HepG2 (cell line): ENCODE data around the gene MFRP. TPM values are rescaled to one million over a fixed set of nuclear protein-coding genes. Genes with fewer than 3 reads are reported as not detected.

Experiments
- ARID2 ChIP-seq: sonication (generic); formaldehyde crosslinking; IDR thresholded peaks from 2 replicates; pipeline ENCODE4 v1.8.1; 2022; ENCODE audit warnings: mild to moderate bottlenecking, missing genetic modification reagents, borderline replicate concordance
- ARID4A ChIP-seq: sonication (generic); formaldehyde crosslinking; IDR thresholded peaks from 2 replicates; pipeline ENCODE4 v1.5.0; 2020; ENCODE audit warnings: mild to moderate bottlenecking, missing genetic modification reagents, borderline replicate concordance
- BCL6 ChIP-seq: IDR thresholded peaks from 2 replicates; pipeline ENCODE4 v1.6.1; 2016; ENCODE audit warnings: missing genetic modification reagents, missing compliant biosample characterization
- CREBL2 ChIP-seq: sonication (generic); formaldehyde crosslinking; IDR thresholded peaks from 2 replicates; pipeline ENCODE4 v1.8.1; 2023; ENCODE audit warnings: missing genetic modification reagents, mild to moderate bottlenecking, borderline replicate concordance
- FOXC1 ChIP-seq: sonication (generic); formaldehyde crosslinking; IDR thresholded peaks from 2 replicates; pipeline ENCODE4 v1.8.0; 2022; ENCODE audit warnings: mild to moderate bottlenecking, missing genetic modification reagents, borderline replicate concordance
- GLMP ChIP-seq: sonication (generic); formaldehyde crosslinking; IDR thresholded peaks from 2 replicates; pipeline ENCODE4 v1.9.0; 2021; ENCODE audit warnings: missing genetic modification reagents, mild to moderate bottlenecking, borderline replicate concordance
- KAT2B ChIP-seq: fragments of 150-350 bp; IDR thresholded peaks from 2 replicates; pipeline ENCODE4 v1.6.1; 2014; ENCODE audit warnings: low read depth, low read length, borderline replicate concordance
- NFYC ChIP-seq: IDR thresholded peaks from 2 replicates; pipeline ENCODE4 v1.6.1; 2016; ENCODE audit warnings: missing genetic modification reagents, missing compliant biosample characterization
- POLR2G ChIP-seq: fragments of 200-400 bp; formaldehyde crosslinking; IDR thresholded peaks from 2 replicates; pipeline ENCODE4 v1.6.1; 2018; ENCODE audit warnings: mild to moderate bottlenecking, low read depth, low read length, moderate library complexity
- UBTF ChIP-seq: sonication (generic); formaldehyde crosslinking; IDR thresholded peaks from 2 replicates; pipeline ENCODE4 v1.4.0; 2020; ENCODE audit warnings: mild to moderate bottlenecking, missing genetic modification reagents
- ZBTB20 ChIP-seq: sonication (generic); formaldehyde crosslinking; IDR thresholded peaks from 2 replicates; pipeline ENCODE4 v1.8.1; 2023; ENCODE audit warnings: missing genetic modification reagents, low read depth, mild to moderate bottlenecking, borderline replicate concordance
- ZBTB34 ChIP-seq: sonication (generic); formaldehyde crosslinking; IDR thresholded peaks from 2 replicates; pipeline ENCODE4 v1.8.0; 2022; ENCODE audit warnings: mild to moderate bottlenecking, missing genetic modification reagents
- ZBTB42 ChIP-seq: sonication (generic); formaldehyde crosslinking; IDR thresholded peaks from 2 replicates; pipeline ENCODE4 v1.5.0; 2020; ENCODE audit warnings: mild to moderate bottlenecking, missing genetic modification reagents
- ZFP36L1 ChIP-seq: sonication (generic); formaldehyde crosslinking; IDR thresholded peaks from 2 replicates; pipeline ENCODE4 v1.8.0; 2022; ENCODE audit warnings: mild to moderate bottlenecking, missing genetic modification reagents, moderate library complexity
- ZFP91 ChIP-seq: sonication (generic); formaldehyde crosslinking; IDR thresholded peaks from 2 replicates; pipeline ENCODE4 v1.9.0; 2022; ENCODE audit warnings: missing genetic modification reagents, mild to moderate bottlenecking, borderline replicate concordance
- ZKSCAN8 ChIP-seq: IDR thresholded peaks from 2 replicates; pipeline ENCODE4 v1.6.1; 2016; ENCODE audit warnings: borderline replicate concordance, missing genetic modification reagents, missing compliant biosample characterization
- ZNF232 ChIP-seq: sonication (generic); formaldehyde crosslinking; IDR thresholded peaks from 2 replicates; pipeline ENCODE4 v1.4.0; 2020; ENCODE audit warnings: missing genetic modification reagents, borderline replicate concordance
- ZNF572 ChIP-seq: sonication (generic); formaldehyde crosslinking; IDR thresholded peaks from 2 replicates; pipeline ENCODE4 v1.5.1; 2020; ENCODE audit warnings: mild to moderate bottlenecking, missing genetic modification reagents
- polyA plus RNA-seq, 8 experiments: library from polyadenylated mRNA; depleted of rRNA in 3 of 8; stranded (reverse) in 7 of 8; unstranded in 1 of 8; fragments of >200 nt; fragmentation: Illumina TruSeq in 4 of 8; extraction: Trizol in 4 of 8; gene quantifications; 2 replicates each; pipeline versions ENCODE4 v1.2.1 to v1.2.3, GENCODE V29; 2011 to 2016; ENCODE audit warnings: low read depth in 4 of 8, missing spikeins in 1 of 8, mixed read lengths in 1 of 8; ENCODE audit not compliant: insufficient read depth in 1 of 8
- total RNA-seq, 5 experiments: library from RNA; depleted of rRNA; stranded (reverse); fragments of >200 nt; fragmentation: Illumina TruSeq; extraction: Trizol; gene quantifications; 2 replicates each; pipeline ENCODE4 v1.2.3, GENCODE V29; 2016; ENCODE audit warnings: low read depth in 1 of 5

Gene MFRP
- total and polyA plus RNA-seq, 2 of the 13 experiments (the other 11 are each of a cell fraction or from before 2014, with no cell fraction given): not detected

GRCh38 chr11:119370486-119371046 is 24.1 kb upstream of the MFRP start (continued):
- TF ChIP-seq ZFP36L1 (CRISPR knock-in tag): no peak
- TF ChIP-seq ARID4A (CRISPR knock-in tag): no peak
- TF ChIP-seq ZNF232: no peak
- TF ChIP-seq ZBTB42: no peak
- TF ChIP-seq UBTF (CRISPR knock-in tag): 0 out of 2 replicates have a peak, but pooled peaks have one; percentile 23
- no peak for TF ChIP-seq KAT2B
- TF ChIP-seq ZBTB20 (CRISPR knock-in tag): 0 out of 2 replicates have a peak, but pooled peaks have one; percentile 46
- peak; percentile 66 for TF ChIP-seq BCL6 (CRISPR knock-in tag)
- TF ChIP-seq ZBTB34 (CRISPR knock-in tag): no peak
- TF ChIP-seq ZFP91: no peak
- TF ChIP-seq NFYC (CRISPR knock-in tag): no peak
- no peak for TF ChIP-seq CREBL2 (CRISPR knock-in tag)
- TF ChIP-seq FOXC1 (CRISPR knock-in tag): no peak
- no peak for TF ChIP-seq ZNF572 (CRISPR knock-in tag)
- no peak for TF ChIP-seq ZKSCAN8 (CRISPR knock-in tag)
- no peak for TF ChIP-seq GLMP (CRISPR knock-in tag)
- TF ChIP-seq POLR2G: 0 out of 2 replicates have a peak, but pooled peaks have one; percentile 31
- no peak for TF ChIP-seq ARID2 (CRISPR knock-in tag)
